Activated CD8-positive, alpha-beta memory T cell treated with anti-CD3 and anti-CD28 coated beads, Interleukin-2, amount 50 U/mL, for 48 hours (primary cell): ENCODE measurements around the gene SLC22A3.
"Not testable (repeated sequence)": the region's sequence is repeated elsewhere in the genome, so short reads cannot be mapped to it uniquely, and the experiment has no call there.

Source experiments
- DNase-seq: peaks from one replicate; pipeline ENCODE4 v3.0.0-alpha.2; 2020

The SLC22A3 gene, protein sequence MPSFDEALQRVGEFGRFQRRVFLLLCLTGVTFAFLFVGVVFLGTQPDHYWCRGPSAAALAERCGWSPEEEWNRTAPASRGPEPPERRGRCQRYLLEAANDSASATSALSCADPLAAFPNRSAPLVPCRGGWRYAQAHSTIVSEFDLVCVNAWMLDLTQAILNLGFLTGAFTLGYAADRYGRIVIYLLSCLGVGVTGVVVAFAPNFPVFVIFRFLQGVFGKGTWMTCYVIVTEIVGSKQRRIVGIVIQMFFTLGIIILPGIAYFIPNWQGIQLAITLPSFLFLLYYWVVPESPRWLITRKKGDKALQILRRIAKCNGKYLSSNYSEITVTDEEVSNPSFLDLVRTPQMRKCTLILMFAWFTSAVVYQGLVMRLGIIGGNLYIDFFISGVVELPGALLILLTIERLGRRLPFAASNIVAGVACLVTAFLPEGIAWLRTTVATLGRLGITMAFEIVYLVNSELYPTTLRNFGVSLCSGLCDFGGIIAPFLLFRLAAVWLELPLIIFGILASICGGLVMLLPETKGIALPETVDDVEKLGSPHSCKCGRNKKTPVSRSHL

DNA sequence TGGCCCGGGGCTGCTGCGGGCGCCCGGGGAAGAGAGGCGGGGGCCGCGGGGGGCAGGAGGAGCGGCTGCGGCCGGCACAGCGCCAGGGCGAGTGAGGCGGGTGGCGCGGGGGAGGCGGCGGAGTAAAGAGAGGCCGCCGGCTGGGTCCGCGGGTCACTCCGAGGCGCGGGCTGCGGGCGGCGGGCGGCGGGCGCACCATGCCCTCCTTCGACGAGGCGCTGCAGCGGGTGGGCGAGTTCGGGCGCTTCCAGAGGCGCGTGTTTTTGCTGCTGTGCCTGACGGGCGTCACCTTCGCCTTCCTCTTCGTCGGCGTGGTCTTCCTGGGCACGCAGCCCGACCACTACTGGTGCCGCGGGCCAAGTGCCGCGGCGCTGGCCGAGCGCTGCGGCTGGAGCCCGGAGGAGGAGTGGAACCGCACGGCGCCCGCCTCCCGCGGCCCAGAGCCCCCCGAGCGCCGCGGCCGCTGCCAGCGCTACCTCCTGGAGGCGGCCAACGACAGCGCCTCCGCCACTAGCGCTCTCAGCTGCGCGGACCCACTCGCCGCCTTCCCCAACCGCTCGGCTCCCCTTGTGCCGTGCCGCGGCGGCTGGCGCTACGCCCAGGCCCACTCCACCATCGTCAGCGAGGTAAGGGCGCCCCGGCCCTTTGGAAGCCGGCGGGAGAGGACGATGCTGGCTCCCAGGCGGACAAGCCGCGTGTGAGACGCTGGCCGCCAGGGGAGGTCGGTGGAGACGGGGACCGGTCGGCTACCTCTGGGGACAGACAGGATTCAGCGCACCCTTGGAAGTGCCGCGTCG lies at the start of gene SLC22A3:
SLC22A3 (plus strand) TSS at position 156 of the 797 bp plus-strand sequence; CDS start at position 198, 42 bp downstream.
- no peak for DNase-seq

DNA sequence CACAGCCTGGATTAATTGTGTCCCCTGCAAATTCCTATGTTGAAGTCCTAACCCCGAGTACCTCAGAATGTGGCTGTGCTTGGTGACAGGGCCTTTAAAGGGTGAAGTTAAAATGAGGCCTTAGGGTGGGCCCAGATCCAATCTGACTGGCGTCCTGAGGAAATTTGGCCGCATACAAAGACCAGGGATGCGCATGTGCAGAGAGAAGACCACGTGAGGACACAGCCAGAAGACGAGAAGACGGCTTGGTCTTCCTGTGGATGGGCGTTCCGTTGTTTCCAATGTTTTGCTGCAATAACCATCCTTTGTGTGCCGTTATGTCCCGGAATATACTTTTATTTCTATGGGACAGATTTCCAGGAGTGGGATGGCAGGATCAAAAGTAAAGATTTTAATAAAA lies 48.6 kb upstream of the SLC22A3 start:
- DNase-seq, result no peak

DNA sequence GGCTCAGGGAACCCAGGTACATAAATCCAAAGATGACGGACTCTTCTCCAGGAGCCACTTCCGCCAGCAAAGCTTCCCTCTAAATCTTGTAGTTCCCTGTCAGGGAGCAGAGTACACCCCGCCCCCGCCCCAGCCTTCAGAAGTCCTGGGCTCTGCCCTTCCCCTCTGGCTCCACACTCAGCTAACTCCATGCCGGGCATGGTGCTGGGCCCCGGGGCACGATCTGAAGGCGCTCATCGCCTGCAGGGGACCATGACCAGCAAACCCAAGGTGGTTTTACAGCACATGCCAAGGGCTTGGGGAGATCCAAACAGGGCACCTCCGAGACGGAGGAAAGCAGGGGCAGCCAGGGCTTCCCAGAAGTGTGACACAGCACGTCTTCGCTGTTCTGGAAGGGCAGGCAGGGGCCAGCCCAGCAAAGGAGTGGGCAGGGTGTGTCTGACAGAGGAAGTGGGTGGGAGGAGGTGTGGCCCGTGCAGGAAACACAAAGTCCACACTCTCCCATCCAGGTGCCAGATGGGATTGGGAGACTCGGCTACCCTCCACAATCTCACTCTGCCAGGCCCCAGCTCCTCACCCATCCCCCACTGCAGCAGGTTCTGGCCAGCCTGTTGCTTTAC lies 48.0 kb upstream of the SLC22A3 start:
- DNase-seq, result no peak

DNA sequence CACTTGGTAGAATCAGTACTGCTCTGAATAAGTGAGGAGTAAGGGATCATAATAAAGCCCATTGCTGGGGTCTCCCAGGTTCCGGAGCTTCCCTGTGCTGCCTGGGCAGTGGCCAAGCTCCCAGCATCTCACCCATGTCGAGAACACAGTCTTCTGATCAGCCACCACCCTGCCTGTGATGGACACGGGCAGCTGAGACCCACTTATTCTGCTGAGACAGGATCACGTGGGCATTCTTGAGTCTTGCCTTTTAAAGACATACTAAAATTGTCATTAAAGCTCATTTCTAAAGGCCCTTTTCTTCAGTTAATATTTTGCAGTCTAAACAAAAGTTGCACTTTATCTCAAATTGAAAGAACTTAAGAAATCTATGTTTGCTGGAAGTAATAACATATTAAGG lies 46.8 kb upstream of the SLC22A3 start:
- no peak for DNase-seq

DNA sequence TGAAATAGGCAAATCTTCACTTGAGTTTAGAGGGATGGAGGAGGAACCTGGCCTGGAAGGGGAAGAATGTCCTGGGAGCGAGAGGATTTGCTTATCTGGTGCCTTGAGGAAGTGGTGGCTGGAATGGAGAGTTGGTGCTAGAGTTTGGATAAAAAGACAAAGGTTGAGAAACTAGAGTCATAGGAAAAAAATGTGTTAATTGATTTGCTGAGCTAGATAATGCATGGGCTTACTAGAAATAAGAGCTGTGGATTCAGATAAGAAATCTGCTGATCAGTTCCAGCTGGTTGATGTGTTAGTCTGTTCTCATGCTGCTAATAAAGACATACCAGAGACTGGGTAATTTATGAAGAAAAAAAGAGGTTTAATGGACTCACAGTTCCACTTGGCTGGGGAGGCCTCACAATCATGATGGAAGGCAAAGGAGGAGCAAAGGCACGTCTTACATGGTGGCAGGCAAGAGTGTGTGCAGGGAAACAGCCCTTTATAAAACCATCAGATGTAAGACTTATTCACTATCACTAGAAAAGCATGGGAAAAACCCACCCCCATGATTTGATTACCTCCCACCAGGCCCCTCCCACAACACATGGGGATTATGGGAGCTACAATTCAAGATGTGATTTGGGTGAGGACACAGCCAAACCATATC lies 45.6 kb upstream of the SLC22A3 start:
- not testable (repeated sequence) for DNase-seq

DNA sequence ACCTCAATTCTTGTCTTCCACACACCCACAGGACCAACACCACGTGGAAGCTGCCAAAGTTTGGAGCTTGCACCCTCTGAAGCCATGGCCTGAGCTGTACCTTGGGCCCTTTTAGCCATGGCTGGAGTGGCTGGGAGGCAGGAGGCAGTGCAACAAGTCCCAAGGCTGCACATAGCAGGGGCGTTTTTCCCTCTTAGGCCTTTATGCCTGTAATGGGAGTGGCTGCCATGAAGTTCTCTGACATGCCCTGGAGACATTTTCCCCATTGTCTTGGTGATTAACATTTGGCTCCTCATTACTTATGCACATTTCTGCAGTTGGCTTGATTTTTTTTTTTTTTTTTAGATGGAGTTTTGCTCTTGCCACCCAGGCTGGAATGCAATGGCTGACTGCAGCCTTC lies 44.4 kb upstream of the SLC22A3 start:
- DNase-seq, result no peak

DNA sequence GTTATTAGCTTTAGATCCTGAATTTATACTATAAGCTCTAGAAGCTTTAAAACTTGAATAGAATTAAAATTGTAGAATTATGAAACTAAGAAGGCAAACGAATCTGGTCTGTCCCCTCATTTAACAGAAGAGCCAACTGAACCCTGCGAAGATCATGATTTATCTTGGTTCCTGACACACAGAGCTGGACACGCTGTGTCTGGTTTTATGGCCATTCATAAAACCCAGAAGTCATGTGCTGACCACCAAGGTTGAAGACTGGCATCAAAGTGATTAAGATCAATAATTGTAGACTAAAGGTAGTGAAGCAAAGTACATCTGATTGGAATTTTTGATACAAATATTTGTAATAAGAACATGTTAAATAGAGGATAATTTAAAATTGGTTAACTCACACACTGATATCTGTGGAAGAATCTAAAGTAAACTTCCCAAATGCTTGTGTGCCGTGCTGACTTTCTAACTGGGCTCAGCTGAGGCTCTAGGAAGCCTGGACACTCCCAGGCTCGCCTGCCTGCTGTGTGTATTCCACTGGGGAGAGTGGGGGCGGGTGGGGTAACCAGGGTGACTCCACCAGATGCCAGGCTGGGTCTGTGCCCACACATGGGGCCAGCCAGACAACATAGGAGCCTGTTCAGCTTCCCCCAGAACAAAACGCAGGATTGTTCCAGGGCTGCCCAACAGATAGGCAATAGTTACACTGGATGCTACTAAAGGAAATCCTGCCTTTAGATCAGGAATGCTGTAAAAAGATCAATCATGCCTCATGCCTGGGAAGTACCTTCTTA lies 42.1 kb upstream of the SLC22A3 start:
- no peak for DNase-seq

DNA sequence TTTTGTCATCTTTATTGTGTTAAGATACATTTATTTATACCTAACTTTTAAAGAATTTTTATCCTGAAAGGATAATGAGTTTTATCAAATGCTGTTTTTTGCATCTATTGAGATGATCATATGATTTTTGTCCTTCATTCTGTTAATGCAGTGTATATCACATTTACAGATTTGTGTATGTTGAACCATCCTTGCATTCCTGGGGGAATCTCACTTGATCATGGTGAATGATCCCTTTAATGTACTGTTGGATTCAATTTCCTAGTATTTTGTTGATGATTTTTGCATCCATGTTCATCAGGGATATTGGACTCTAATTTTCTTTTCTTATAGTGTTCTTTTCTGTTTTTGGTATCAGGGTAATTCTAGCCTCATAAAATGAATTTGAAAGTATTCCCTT lies 38.5 kb upstream of the SLC22A3 start:
- DNase-seq, result no peak

DNA sequence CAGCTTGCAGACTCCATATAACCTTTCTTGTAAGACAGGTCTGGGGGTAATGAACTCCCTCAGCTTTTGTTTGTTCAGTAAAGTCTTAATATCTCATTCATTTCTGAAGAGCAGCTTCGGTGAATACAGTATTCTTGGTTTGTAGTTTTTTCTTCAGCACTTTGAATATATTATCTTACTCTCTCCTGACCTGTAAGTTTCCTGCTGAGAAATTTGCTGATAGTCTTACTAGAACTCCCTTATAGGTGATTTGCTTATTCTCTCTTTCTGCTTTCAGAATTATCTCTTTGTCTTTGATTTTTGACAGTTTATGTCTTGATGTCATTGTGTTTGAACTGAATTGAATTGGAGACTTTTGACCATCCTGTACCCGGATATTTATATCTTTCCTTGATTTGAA lies 35.3 kb upstream of the SLC22A3 start:
- DNase-seq, result no peak

DNA sequence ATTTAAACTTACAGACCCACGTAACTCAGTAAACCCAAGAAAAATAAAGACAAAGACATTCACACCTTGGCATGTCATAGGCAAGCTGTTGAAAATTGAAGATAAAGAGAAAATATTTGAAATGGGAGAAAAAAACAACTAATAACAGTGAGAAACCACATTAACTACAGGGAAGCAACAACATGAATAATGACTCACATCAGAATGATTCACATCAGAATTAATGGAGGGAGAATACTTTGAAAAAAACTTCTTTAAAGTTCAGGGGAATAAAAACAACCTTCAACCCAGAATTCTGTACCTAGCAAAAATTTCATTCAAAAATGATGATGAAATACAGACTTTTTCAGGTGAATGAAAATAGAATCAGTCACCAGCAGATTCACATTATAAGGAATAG lies 32.9 kb upstream of the SLC22A3 start:
- DNase-seq, result no peak

DNA sequence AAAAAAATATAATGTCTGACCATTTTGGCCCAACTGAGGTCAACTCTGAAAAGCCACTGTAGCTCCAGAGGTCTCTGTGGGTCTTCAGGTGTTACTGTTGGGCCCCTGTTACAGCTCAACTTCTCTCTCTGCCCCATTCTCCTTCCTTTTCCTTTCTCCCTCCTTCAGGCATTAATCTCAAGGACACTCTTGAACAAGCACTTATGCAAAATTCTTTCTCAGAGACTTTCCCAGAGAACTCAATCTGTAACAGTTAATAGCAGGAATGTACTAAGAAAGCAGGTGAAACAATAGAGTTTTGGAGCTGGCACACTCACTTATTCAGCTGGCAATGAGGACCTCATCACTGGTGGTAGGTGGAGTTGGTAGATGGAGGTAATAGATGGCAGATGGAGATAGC lies 31.9 kb upstream of the SLC22A3 start:
- DNase-seq, result no peak

DNA sequence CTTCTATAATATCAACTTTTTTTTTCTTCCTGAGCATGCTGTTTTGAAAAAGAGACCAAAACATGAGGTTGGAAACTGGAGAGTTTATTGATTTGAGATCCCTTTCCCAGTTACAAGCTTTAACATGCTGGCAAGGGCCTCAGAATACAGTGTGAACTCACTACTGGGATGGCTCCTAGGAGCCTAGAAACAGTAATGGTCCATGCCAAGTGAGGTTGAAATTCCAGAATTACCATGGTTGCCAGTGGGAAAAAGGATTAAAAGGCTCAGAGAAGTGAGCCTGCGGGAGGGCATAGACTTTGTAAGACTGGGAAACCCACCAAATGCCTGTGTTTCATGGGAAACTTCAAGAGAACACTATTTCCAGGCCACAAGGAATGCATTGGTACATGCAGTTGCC lies 28.9 kb upstream of the SLC22A3 start:
- DNase-seq, result no peak

DNA sequence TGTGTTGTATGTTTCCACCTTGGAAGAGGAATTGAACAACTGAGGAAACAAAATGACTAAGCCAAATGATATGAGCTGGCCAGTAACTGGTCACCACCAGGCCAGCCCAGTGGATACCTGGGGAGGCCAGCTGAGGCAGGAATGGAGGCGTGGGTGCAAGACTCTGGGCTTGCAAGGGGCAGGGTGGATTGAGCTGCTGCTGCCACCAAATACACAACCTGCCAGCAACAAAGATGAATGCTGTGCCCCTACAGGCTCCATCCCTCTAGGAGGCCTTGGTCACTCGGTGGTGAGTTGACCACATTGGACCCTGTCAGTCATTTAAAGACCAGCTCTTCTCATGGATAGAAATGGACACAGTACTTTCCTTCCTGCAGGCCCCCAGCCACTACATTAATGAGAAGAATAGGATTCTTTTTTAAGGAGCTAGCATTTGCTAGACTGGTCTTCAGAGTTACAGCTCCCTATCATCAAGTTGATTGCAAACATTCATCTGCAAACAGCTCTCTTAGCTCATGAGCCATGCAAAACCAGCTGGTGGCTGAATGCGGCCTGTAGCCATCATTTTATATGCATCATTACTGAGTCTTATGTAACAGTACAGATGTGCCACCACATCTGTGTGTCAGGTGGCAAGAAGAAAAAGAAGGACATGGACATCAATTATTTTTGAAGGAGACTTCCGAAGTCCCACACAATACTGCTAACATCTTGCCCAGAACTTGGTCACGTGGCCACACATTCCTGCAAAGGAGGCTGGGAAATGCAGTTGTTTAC lies 26.3 kb upstream of the SLC22A3 start:
- DNase-seq, result no peak

DNA sequence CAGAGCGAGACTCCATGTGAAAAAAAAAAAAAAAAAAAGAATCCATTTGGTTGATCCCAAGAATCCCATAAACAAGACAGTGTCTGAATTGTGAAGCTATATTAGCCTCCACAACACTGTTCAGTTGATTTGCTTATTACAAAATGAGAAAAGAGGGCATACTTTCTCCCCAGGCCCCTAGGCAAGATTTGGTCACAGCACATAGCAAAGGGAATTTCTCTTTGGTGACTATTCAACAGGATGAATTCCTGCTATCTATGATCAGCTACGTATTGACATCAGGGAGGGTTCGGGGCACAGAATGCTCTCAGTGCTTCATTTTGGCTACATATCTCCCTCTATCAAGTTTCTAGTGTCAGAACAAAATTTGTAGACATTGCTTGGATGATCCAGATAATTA lies 20.2 kb upstream of the SLC22A3 start:
- DNase-seq, result no peak

DNA sequence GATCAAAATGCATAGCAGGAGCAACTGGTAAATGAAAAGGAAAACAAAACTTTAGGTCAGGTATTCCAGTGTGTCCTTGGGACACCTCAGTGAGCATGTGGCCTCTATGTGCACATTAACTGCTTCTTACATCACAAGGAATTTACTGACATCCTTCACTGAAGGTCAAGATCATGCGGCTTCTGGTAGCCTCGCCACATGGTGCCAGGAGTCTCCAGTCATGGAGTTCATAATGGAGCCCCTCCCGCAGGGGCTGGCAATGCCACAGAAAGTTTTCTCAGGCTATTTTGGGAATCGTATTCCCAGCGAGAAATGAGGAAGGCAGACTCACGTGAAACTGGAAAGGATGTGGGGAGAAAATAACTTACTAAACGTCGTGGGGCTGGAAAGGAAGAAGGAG lies 19.7 kb upstream of the SLC22A3 start:
- DNase-seq, result no peak

DNA sequence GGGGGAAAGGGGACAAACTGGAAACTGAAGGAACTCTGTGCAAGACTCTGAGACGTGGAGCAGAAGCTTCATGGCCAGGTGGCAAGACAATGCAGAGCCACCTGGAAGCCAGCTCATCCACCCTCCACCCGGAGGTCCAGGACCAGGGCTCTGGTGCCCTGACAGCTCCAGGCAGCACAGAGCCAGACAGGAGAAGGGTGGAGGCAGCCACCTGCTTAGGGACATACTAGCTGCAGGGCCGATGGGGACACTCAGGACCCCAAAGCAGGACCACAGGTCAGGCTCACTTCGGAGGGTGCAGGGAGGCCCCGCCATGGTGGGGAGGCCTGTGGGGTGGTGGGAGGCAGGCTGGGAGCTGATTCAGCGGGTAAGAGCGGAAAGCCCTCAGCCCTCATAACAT lies 19.0 kb upstream of the SLC22A3 start:
- DNase-seq, result no peak

DNA sequence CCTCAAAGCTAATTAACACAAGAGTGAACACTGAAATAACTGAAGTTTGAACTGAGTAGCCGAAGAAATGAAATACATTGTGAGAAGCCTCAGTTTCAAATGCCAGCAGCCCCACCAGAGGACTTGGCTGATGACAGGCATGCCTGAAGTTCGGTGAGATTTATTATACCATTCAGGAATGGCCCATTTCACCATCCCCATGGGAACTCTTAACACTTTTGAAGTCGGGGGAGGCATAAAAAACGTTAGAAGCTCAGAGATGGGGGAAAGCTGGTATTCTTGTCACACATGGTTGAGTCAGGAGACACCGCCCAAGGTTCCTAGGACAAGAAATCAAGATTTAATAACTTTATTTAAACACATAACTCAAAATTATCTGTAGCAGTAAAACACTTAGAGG lies 17.6 kb upstream of the SLC22A3 start:
- no peak for DNase-seq

DNA sequence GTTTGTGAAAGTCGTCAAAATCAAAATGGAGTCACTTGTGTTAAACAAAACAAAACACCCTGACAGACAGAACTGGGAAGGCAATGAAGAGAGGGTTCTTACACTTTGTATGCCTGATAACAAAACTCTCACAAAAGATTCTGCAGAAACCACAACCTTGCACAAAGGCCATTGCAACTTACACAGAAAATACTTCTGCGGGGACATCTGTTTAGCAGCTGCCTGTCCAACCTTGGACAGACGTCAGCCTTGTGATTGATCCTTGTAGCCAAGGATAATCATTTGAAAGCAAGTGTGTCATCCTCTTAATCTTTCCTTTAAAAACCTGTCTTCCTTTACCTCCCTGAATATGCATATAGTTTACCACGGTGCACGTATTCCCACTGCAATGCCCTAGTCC lies 17.0 kb upstream of the SLC22A3 start:
- no peak for DNase-seq

DNA sequence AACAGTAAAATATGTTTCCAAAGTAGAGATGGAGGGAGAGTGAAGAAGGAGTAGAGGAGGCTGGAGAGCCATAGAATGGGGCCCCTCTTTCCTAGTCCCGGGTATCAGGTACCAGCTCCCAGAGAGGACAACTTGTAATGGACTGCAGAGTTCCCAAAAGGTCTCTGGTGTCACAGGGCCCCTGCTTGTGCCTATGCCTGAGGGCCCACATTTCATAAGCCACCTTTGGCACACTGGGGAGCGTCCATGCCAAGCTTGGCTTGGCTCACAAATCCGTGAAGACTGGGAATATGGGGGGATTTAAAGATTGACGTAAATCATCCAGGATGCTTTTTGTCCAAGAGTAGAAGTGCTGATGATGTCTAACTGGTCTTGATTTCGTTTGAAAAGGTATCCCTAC lies 16.4 kb upstream of the SLC22A3 start:
- DNase-seq, result no peak

DNA sequence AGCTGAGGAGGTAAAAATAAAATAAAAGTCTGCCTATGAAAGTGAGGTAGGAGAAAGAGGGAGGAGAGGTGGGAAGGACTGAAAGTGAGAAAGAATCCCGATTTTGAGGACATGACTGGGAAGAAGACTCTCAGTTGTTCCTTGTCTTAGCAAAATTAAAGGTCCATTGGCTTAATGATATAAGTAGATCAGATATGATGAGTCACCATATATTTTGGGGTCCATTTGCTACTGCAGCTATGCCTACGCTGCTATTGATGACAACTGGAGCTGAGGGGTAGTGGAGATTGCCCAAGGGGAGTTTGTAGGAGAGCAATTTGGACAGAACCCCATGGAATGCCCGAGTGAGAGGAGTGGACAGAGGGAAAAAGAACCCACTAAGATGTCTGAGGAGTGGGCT lies 15.1 kb upstream of the SLC22A3 start:
- DNase-seq, result no peak

DNA sequence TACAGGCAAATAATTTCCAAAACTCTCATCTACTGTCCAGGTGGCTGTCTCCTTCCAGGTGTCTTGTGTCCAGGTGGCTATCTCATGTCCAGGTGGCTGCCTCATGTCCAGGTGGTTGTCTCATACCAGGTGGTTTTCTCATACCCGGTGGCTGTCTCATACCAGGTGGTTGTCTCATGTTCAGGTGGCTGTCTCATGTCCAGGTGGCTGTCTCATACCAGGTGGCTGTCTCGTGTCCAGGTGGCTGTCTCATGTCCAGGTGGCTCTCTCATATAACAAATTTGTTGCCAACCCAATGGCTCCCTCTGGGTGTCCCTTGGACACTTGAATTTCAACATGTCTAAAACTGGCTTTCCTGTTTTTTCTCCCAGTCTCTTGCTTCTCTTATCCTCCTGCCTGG lies 14.3 kb upstream of the SLC22A3 start:
- no peak for DNase-seq
